ENCODE data around the gene KAZN.

DNA sequence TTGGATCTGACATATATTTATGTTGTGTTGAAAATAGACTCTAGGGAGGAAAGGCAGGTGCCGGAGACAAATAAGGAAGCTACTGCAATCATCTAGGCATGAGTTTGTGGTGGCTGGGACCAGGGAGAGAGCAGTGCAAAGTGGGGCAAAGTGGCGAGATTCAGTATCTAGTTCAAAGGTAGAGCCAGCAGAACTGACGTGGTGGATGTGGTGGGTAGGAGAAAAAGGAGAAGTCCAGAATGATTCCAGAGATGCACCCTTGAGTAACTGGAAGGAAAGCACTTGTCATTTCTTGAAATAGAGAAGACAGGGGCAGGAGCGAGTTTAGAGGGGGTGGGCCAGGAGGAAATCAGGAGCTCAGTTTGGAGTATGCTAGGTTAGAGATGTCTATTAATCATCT is 275.2 kb downstream of the KAZN start:
- TF ChIP-seq, protein P1, sequence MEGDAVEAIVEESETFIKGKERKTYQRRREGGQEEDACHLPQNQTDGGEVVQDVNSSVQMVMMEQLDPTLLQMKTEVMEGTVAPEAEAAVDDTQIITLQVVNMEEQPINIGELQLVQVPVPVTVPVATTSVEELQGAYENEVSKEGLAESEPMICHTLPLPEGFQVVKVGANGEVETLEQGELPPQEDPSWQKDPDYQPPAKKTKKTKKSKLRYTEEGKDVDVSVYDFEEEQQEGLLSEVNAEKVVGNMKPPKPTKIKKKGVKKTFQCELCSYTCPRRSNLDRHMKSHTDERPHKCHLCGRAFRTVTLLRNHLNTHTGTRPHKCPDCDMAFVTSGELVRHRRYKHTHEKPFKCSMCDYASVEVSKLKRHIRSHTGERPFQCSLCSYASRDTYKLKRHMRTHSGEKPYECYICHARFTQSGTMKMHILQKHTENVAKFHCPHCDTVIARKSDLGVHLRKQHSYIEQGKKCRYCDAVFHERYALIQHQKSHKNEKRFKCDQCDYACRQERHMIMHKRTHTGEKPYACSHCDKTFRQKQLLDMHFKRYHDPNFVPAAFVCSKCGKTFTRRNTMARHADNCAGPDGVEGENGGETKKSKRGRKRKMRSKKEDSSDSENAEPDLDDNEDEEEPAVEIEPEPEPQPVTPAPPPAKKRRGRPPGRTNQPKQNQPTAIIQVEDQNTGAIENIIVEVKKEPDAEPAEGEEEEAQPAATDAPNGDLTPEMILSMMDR (IDR thresholded peaks at IDR 0.05), result no peak
- no peak for TF ChIP-seq POLR2A (IDR thresholded peaks at IDR 0.05)
- no peak for TF ChIP-seq EP300 (IDR thresholded peaks at IDR 0.05)
